AG09309 (cell line): ENCODE data around the gene DRAXIN.

ENCODE experiments used
- DNase-seq: peaks from one replicate; pipeline ENCODE4 v3.0.0-alpha.2; 2010; ENCODE audit warnings: low read depth
- H3K4me3 ChIP-seq: 2 replicates; pipeline ENCODE4 v1.5.1; 2011; ENCODE audit warnings: mild to moderate bottlenecking, low read depth, low read length, moderate library complexity; ENCODE audit not compliant: control insufficient read depth
- TF ChIP-seq, protein P1 (sequence below): IDR thresholded peaks from 2 replicates; pipeline ENCODE4 v1.5.1; 2011; ENCODE audit warnings: mild to moderate bottlenecking, low read depth, low read length, inconsistent platforms; ENCODE audit not compliant: insufficient read depth, control insufficient read depth; ENCODE audit errors: missing control alignments

The DRAXIN gene

DNA sequence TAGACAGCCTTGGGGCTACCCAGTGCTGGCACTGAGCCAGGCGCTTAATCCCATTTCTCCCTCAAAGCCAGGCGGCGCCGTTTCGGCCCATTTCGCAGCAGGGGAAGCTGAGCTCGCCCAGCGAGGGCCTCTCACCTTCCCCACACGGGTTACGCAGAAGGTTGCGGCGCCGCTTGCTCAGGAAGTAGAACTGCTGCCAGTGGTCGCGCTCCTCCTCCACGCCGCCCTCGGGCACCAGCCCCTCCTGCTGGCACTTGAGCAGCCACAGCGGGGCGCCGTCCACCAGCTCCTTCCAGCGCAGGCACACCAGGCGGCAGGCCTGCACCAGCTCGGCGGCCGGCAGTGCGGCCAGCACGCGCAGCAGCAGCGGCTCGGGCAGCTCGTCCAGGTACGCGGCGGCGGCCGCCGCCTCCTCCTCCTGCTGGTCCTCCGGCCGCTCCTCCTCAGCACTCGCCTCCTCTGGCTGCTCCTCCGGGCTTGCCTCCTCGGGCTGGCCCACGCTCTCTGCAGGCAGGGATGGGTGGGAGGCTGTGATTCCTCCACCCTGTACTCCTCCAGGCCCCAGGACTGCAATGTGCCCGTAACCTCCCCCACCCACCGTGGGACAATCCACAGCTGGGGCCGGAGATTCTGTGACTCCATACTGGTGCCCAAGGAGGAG lies 41.0 kb upstream of the DRAXIN start:
- no peak for DNase-seq
- TF ChIP-seq, protein P1, sequence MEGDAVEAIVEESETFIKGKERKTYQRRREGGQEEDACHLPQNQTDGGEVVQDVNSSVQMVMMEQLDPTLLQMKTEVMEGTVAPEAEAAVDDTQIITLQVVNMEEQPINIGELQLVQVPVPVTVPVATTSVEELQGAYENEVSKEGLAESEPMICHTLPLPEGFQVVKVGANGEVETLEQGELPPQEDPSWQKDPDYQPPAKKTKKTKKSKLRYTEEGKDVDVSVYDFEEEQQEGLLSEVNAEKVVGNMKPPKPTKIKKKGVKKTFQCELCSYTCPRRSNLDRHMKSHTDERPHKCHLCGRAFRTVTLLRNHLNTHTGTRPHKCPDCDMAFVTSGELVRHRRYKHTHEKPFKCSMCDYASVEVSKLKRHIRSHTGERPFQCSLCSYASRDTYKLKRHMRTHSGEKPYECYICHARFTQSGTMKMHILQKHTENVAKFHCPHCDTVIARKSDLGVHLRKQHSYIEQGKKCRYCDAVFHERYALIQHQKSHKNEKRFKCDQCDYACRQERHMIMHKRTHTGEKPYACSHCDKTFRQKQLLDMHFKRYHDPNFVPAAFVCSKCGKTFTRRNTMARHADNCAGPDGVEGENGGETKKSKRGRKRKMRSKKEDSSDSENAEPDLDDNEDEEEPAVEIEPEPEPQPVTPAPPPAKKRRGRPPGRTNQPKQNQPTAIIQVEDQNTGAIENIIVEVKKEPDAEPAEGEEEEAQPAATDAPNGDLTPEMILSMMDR, result peak; percentile 72
- H3K4me3 ChIP-seq, result no peak overlapping the region

DNA sequence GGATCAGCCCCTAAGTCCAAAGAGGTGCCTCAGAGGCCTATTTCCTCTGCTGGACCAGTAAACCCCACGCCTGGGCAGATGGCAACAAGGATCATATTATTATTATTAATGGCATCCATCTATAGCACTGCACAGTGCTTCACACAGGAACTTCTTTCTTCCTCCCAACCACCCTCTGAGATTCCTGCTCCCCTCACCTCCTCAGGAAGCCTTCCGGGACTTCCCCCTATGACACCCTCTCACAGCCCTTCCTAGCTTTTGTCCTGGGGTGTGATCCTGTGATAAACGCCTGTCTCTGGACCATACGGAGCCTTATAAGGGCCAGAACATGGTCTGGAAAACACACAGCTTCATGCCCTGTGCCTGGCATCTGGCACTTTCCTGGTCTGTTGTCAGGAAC lies 40.5 kb upstream of the DRAXIN start:
- TF ChIP-seq, protein P1, result no peak
- H3K4me3 ChIP-seq, result no peak overlapping the region
- no peak for DNase-seq

DNA sequence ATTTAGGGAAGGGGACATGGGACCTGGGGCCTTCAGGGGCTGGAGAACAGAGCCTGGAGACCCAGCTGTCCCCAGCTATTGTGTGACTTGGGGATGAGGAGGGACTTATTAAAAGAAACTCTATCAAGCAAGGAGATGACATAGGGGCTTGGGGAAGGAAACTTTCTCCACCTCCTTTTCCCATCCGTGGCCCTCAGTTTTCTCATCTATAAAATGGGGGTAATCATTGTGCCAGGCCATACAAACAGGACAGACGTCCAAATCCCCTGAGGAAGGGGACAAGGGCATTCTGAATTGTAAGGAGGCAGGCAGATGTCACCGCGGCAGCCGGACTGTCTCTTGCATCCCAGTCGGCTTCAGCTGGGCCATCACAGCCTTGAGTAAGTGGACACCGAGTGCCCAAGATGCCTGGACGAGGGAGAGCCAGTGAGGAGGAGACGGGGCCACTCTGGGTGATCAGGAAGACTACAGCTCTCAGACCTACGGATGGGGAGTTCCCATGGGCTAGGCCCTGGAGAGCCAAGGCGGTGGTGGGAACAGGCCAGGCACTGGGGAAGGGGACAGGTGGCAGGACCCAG lies 39.2 kb upstream of the DRAXIN start:
- no peak overlapping the region for H3K4me3 ChIP-seq
- no peak for DNase-seq
- TF ChIP-seq, protein P1, result no peak

DNA sequence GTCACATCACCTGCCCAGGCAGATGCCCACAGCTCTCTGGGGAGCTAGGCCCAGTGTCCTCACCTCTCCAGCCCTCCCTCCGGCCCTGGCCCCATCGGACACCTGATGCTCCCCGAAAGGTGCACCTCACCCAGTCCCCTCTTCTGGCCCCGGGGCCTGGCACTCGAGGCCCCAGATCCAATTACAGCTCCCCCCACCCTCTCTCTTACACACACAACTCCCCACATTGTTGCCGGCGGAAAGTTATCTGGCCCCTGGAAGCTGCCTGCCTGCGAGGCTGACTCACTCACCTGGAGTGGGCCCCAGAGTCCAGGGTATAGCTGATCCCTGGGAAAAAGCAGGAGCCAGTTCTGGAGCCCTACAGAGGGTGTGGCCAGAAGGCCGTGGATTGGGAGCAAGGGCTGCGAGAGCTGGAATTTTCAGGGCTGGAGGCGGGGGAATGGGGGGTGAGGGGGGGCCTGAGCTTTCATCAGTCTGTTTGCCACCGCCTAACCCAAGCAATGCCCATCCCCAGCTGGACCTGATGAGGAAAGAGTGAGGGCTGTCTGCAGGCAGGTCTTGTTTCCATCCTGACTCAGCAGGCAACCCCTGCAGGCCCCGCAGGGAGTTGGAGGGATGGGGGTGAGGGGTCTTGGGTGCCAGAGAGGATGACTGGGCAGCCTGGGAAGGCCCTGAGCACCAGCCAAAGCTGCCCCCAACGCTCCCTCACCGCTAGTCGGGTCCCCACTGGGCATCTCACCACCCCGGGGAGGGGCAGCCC lies 38.2 kb upstream of the DRAXIN start:
- TF ChIP-seq, protein P1, result no peak
- no peak for DNase-seq
- no peak overlapping the region for H3K4me3 ChIP-seq

DNA sequence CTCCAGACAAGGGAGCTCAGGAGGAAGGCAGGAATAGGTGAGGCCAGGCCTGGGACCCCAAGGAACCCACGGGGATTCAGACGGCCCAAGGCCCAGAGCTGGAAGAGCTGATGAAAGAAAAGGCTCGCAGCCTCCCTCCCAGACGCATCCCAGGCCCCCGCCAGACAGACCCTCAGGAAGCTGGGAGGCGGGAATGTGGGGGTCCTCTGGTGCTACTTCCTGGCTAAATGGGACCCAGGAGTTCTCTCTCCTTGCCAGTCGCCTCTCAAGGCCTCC lies 37.7 kb upstream of the DRAXIN start:
- TF ChIP-seq, protein P1, result no peak
- no peak for DNase-seq
- no peak overlapping the region for H3K4me3 ChIP-seq

DNA sequence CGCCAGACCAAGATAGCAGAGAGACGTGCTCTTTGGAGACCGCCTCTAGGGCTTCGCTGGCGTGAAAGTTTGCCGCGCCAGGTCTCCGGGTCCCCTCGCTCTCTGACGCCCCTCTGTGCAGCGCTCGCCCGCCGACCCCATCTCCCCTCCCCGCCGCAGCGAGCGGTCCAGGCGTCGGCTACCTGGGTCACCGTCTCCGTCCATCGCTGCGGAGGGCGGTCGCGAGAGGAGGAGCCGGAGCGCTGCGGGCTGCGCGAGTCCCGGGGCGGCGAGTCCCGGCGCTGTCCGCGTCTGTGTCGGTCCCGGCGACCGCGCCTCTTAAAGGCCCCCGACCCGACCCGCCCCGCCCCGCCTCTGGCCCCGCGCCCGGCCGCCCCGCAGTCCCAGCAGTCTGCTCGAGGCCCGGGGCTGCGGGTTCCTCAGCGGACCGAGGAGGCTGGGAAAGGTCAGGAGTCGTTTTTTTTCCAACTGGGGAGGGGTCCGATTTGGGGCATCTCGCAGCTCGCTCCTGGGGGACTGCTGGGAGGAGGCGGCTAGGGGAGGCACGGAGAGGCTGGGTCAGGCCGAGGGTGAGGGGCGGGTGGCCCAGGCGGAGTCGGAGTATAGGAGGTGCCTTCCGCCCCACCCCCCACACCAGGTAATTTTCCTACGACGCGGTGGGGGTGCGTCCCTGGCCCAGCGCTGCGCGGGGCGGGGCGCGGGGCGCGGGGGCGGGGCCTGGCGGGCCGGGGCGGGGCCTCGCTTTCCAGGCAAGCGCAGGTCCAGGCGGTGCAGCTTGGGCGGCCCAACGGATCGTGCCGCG lies 37.2 kb upstream of the DRAXIN start, which contains the start of the genes FBXO2 and FBXO44:
TSS of gene FBXO2 (minus strand) at position 293 of the 802 bp plus-strand sequence. CDS start at position 204, 89 bp downstream.
TSS of gene FBXO44 (plus strand) at position 741 of the 802 bp plus-strand sequence. CDS start 959 bp downstream, outside the sequence.
- TF ChIP-seq, protein P1, result no peak
- DNase-seq, result no peak
- H3K4me3 ChIP-seq, result peak within 1 kb of the TSS; percentile 74
